ENCODE measurements around the gene FAR2.
A peak's percentile ranks its signal among the peaks of the same experiment; 100 is the strongest.

FAR2 gene

GRCh38 chr12:29187756-29188155, 38.7 kb downstream of the FAR2 start:
- H3K4me3 ChIP-seq (ENCODE audit: low read length), result no peak overlapping the region
- DNase-seq (ENCODE audit: low read depth), result peak; percentile 25
- TF ChIP-seq CTCF (conservative IDR thresholded peaks at IDR 0.05; ENCODE audit: low read depth, low read length), result no peak

- DNase-seq (ENCODE audit: low read depth), result no peak
- TF ChIP-seq CTCF (conservative IDR thresholded peaks at IDR 0.05; ENCODE audit: low read depth, low read length), result no peak
Observed at GRCh38 chr12:29191267-29191850, 42.3 kb downstream of the FAR2 start.

GRCh38 chr12:29198901-29199300, 49.8 kb downstream of the FAR2 start:
- H3K4me3 ChIP-seq (ENCODE audit: low read length), result no peak overlapping the region
- no peak for DNase-seq (ENCODE audit: low read depth)
- TF ChIP-seq CTCF (conservative IDR thresholded peaks at IDR 0.05; ENCODE audit: low read depth, low read length), result no peak

More at GRCh38 chr12:29191267-29191850, 42.3 kb downstream of the FAR2 start:
- H3K4me3 ChIP-seq (ENCODE audit: low read length), result no peak overlapping the region

GRCh38 chr12:29200586-29200985, 51.5 kb downstream of the FAR2 start:
- no peak overlapping the region for H3K4me3 ChIP-seq (ENCODE audit: low read length)
- DNase-seq (ENCODE audit: low read depth), result no peak
- no peak for TF ChIP-seq CTCF (conservative IDR thresholded peaks at IDR 0.05; ENCODE audit: low read depth, low read length)

- no peak overlapping the region for H3K4me3 ChIP-seq (ENCODE audit: low read length)
- TF ChIP-seq CTCF (conservative IDR thresholded peaks at IDR 0.05; ENCODE audit: low read depth, low read length), result no peak
- DNase-seq (ENCODE audit: low read depth), result no peak
Observed at GRCh38 chr12:29201296-29201695, 52.2 kb downstream of the FAR2 start.

- no peak for DNase-seq (ENCODE audit: low read depth)
- no peak for TF ChIP-seq CTCF (conservative IDR thresholded peaks at IDR 0.05; ENCODE audit: low read depth, low read length)
- H3K4me3 ChIP-seq (ENCODE audit: low read length), result no peak overlapping the region
Observed at GRCh38 chr12:29201746-29202145, 52.7 kb downstream of the FAR2 start.

- DNase-seq (ENCODE audit: low read depth), result no peak
- H3K4me3 ChIP-seq (ENCODE audit: low read length), result no peak overlapping the region
- no peak for TF ChIP-seq CTCF (conservative IDR thresholded peaks at IDR 0.05; ENCODE audit: low read depth, low read length)
Observed at GRCh38 chr12:29204521-29204920, 55.4 kb downstream of the FAR2 start.

Measured in retinal pigment epithelial cell (primary cell).